ENCODE measurements around the gene PTGFR.

PTGFR gene

DNA sequence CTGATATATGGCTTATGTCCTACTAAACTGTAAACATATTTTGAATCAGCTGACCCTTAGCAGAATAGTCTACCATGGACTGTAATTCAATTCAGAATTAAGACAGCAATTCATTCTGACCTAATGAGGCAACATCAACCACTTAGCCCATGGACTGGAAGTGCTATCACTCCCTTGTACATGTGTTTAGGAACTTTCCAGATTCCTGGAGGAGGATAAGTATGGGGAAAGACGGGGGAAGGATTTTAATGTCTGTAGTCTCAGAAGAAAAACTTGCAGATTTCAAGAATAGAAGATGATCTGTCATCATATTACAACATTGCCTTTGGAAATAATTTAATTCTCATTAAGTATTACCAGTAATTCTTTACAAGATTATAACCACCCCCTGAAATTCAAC is 56.3 kb downstream of the PTGFR start:
- H3K27ac Mint-ChIP-seq = no peak overlapping the region
- H3K36me3 Mint-ChIP-seq = no peaks in the 10 kb centered on the region
- peaks cover 7% of the 10 kb centered on the region for H3K27me3 Mint-ChIP-seq
- no peak overlapping the region for H3K4me3 Mint-ChIP-seq
- no peaks in the 10 kb centered on the region for H3K4me1 Mint-ChIP-seq
- peaks cover 18% of the 10 kb centered on the region for H3K9me3 Mint-ChIP-seq

DNA sequence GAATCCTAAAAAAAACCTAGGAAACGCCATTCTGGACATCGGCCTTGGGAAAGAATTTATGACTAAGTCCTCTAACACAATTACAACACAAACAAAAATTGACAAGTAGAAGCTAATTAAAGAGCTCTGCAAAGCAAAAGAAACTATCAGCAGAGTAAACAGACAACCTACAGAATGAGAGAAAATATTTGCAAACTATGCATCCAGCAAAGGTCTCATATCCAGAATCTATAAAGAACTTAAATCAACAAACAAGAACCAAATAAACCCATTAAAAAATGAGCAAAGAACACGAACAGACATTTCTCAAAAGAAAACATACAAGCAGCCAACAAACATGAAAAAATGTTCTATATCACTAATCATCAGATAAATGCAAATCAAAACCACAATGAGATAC is 58.6 kb downstream of the PTGFR start:
- Mint-ChIP-seq H3K9me3 (peaks cover 10% of the 10 kb centered on the region), H3K4me3 (no peak overlapping the region), H3K4me1 (no peaks in the 10 kb centered on the region), H3K27ac (no peak overlapping the region), H3K27me3 (peaks cover 3% of the 10 kb centered on the region), H3K36me3 (no peaks in the 10 kb centered on the region)

DNA sequence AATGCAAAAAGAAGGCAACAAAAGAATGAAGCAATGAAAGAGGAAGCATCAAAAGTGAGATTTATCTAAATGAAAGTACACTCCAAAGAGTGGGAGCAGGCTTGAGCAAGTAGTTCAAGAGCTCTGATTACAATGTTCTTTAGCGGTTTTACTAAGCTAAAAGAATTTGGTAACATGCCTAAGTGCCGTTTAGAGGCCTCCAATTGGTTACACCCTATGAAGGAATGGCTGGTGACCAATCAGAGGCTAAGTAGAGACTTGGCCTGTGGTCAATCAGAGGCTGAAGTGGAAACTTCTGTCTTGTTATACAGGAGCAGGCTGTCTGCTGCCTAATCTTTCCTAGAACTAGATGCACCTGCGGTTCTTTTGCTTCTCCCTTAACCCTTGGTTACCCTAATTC is 59.1 kb downstream of the PTGFR start:
- Mint-ChIP-seq H3K27me3 (peaks cover 3% of the 10 kb centered on the region), H3K4me1 (no peaks in the 10 kb centered on the region), H3K27ac (no peak overlapping the region), H3K36me3 (no peaks in the 10 kb centered on the region), H3K9me3 (peaks cover 14% of the 10 kb centered on the region), H3K4me3 (no peak overlapping the region)

DNA sequence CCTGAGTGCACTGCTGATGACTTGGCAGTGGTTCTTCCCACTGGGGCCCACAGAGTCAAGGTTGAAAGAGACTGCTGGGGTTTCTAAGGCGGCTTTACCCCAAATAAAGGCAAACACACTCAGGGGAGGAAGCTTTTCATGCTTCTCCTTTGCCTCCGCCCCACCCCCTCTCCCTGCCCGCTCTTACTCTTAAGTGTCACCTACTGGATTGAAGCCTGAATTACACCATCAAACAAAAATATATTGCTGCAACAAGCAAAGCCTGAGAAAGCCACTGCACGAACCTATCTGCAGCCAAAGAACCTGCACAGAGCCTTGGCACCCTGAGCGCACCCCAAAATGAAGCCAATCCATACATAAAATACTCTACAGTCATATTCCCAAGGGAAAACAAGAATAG is 63.1 kb downstream of the PTGFR start:
- Mint-ChIP-seq H3K27me3 (peaks cover 9% of the 10 kb centered on the region), H3K4me1 (no peaks in the 10 kb centered on the region), H3K36me3 (no peaks in the 10 kb centered on the region), H3K9me3 (peaks cover 19% of the 10 kb centered on the region), H3K4me3 (no peak overlapping the region), H3K27ac (no peak overlapping the region)

DNA sequence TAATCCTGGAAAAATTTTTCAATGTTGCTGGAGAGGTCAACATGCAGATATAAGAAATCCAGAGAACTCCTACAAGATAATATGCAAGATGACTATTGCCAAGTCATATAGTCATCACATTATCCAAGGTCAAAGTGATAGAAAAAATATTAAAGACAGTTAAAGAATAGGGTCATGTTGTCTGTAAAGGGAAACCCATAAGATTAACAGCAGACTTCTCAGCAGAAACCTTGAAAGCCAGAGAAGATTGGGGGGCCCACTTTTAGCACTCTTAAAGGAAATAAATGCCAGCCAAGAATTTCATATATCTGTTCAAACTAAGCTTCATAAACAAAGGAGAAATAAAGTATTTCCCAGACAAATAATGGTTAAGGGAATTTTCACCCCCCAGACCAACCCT is 64.1 kb downstream of the PTGFR start:
- no peak overlapping the region for H3K27ac Mint-ChIP-seq
- peaks cover 19% of the 10 kb centered on the region for H3K9me3 Mint-ChIP-seq
- H3K27me3 Mint-ChIP-seq = peaks cover 9% of the 10 kb centered on the region
- no peaks in the 10 kb centered on the region for H3K36me3 Mint-ChIP-seq
- H3K4me3 Mint-ChIP-seq = no peak overlapping the region
- no peaks in the 10 kb centered on the region for H3K4me1 Mint-ChIP-seq

DNA sequence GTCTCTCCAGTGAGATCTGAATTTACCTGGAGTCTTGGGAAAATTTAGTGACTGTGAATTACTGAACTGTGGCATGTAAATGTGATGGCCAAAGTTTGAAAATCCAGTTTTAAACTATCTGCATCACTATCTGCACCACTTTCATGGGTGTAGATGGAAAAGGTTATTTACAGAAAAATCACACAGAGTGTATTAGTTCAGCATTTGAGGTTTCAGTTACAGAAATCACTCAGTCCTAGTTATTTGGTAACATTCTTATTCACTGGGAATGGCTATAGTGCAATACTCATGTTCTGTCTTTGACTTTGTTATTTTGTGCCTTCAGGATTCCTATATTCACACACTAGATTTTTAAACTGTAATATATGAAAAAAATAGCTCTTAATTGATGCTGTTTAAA is 68.9 kb downstream of the PTGFR start:
- Mint-ChIP-seq H3K4me3 (no peak overlapping the region), H3K27ac (no peak overlapping the region), H3K27me3 (peaks cover 7% of the 10 kb centered on the region), H3K9me3 (peaks cover 6% of the 10 kb centered on the region), H3K36me3 (no peaks in the 10 kb centered on the region), H3K4me1 (no peaks in the 10 kb centered on the region)

DNA sequence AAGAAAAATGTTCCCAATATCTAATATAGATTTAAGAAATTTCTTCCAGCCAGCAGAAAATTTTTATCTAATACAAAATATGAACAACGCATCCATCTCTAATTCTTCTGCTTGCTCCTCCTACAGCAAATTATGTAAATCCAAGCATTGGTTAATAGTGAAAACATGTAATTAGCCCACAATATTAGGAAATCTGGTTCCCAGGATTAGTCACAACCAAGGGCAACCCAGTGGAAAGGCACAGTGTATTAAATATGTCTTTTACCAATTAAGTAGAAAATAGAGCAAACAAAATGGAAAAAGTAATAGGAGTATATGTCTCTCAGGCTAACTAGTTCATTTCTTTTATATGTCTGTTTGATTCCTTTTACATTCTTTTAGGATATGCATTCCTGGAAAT is 70.0 kb downstream of the PTGFR start:
- no peaks in the 10 kb centered on the region for H3K9me3 Mint-ChIP-seq
- no peak overlapping the region for H3K4me3 Mint-ChIP-seq
- no peaks in the 10 kb centered on the region for H3K4me1 Mint-ChIP-seq
- peaks cover 4% of the 10 kb centered on the region for H3K27me3 Mint-ChIP-seq
- H3K36me3 Mint-ChIP-seq = no peaks in the 10 kb centered on the region
- H3K27ac Mint-ChIP-seq = no peak overlapping the region

DNA sequence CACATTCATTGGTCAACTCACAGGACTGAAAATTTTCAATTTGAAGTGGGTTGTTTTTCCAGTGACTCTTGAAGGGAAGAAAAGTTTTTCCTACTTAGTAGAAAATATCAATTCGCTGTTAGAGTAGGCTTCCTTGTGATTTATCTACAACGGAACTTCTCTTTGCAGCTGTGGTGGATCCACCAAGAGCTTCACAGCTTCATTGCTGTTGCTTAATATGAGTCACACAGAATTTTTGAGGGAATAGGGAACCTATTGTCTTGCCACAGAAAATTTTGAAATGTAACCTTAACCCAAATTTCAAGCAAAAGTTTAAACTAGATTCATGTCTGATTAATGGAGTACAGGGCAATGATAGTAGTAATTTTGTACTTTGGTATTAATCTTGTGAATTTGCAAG is 71.1 kb downstream of the PTGFR start:
- no peak overlapping the region for H3K27ac Mint-ChIP-seq
- H3K9me3 Mint-ChIP-seq = no peaks in the 10 kb centered on the region
- H3K27me3 Mint-ChIP-seq = peaks cover 3% of the 10 kb centered on the region
- H3K36me3 Mint-ChIP-seq = no peaks in the 10 kb centered on the region
- no peaks in the 10 kb centered on the region for H3K4me1 Mint-ChIP-seq
- no peak overlapping the region for H3K4me3 Mint-ChIP-seq

DNA sequence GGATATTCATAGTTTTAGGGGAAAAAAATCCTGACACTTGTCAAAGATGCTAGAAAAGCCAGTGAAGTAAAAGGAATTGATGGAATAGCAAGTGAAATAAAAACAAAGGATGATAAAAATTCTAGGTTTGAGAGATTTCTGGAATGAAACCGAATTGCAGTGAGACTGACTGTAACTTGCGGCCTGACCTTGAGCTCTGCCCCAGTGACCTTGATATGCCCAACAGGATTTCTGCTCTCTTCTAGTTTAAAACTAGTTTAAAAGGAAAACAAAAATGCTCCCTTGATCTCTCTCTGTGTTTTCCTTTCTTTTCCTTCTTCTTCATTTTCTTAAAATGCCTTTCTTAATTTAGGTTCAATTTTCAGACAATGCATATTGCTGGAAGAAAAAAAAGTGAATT is 74.6 kb downstream of the PTGFR start:
- no peak overlapping the region for H3K27ac Mint-ChIP-seq
- no peak overlapping the region for H3K4me3 Mint-ChIP-seq
- H3K36me3 Mint-ChIP-seq = no peaks in the 10 kb centered on the region
- H3K4me1 Mint-ChIP-seq = no peaks in the 10 kb centered on the region
- H3K27me3 Mint-ChIP-seq = no peaks in the 10 kb centered on the region
- H3K9me3 Mint-ChIP-seq = no peaks in the 10 kb centered on the region

DNA sequence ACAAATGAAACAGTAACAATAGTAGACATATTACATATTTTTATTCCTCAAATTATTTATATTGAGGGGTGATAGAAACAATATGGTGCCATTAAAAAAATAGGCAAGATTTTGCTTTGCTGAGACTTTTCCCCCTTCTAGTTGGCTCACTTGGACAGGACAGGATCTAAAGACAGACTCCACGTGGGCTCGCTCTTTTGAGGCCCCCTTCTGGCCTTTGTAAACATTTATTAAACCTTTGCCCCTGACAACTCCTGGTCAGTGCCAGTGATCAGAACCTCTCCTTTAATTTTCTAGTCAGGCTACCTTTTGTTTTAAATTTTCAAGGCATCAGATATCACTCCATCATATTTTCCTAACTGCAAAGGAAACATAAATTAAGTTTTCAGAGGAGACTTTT is 79.8 kb downstream of the PTGFR start:
- no peak overlapping the region for H3K27ac Mint-ChIP-seq
- no peaks in the 10 kb centered on the region for H3K9me3 Mint-ChIP-seq
- H3K4me1 Mint-ChIP-seq = no peaks in the 10 kb centered on the region
- no peak overlapping the region for H3K4me3 Mint-ChIP-seq
- H3K27me3 Mint-ChIP-seq = no peaks in the 10 kb centered on the region
- no peaks in the 10 kb centered on the region for H3K36me3 Mint-ChIP-seq

DNA sequence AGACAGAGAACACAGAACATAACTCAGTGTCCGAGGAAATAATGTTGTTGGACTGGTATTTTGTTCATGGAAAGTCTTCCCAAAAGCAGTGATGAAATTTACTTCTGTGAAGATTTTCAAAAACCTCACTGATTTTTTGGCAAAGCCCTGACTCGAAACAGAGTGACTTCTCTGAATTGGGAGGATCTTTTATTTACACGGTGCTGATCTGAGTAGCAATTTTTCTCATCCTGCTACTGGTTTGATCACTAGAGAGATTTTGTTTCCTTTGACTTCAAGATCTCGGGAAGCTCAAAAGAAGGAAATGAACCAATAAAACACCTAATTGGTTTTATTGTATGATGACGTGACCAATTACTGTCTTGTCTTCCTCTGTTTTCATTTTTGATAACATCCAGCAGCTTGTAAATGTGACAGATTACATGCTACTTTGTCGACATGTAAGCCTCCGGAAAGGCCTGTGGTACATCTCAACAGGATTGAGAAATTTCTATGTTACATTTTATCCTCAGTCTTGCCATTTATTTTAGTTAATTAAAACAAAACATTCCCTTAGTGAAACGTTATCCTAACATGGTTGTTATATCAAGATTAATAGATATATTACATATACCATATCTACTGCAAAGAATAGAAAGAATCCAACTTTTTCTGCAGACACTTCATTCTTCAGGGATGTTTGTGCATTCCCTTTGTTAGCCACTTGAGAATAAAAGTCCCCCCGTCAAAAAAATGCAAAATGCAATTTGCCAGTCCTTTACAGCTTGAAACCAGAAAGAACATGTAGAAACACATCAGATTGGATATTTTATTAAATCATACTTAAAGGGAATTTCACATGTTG is 86.7 kb downstream of the PTGFR start:
- no peaks in the 10 kb centered on the region for H3K36me3 Mint-ChIP-seq
- no peaks in the 10 kb centered on the region for H3K4me1 Mint-ChIP-seq
- H3K27ac Mint-ChIP-seq = no peak overlapping the region
- H3K4me3 Mint-ChIP-seq = no peak overlapping the region
- H3K9me3 Mint-ChIP-seq = no peaks in the 10 kb centered on the region
- H3K27me3 Mint-ChIP-seq = no peaks in the 10 kb centered on the region

DNA sequence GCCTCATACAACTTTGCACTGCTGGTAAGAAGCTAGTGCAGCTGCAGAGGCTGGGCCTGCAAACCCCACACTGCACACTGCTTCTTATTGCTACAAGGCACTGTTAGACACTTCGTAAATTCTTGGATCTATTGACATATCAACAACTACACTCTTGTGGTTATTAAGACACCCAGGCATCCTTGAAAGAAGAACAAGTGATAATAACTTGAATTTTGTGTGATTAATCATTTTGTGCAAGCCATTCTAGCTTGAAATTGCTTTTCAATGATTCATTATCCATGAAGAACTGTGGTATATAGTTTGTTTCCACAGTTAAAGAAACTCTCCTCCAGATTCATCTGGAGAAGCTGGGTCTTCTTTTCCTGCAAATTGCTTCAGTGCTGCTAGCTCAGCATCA is 95.8 kb downstream of the PTGFR start:
- Mint-ChIP-seq H3K4me1 (no peaks in the 10 kb centered on the region), H3K9me3 (no peaks in the 10 kb centered on the region), H3K4me3 (no peak overlapping the region), H3K36me3 (no peaks in the 10 kb centered on the region), H3K27me3 (peaks cover 3% of the 10 kb centered on the region), H3K27ac (no peak overlapping the region)

DNA sequence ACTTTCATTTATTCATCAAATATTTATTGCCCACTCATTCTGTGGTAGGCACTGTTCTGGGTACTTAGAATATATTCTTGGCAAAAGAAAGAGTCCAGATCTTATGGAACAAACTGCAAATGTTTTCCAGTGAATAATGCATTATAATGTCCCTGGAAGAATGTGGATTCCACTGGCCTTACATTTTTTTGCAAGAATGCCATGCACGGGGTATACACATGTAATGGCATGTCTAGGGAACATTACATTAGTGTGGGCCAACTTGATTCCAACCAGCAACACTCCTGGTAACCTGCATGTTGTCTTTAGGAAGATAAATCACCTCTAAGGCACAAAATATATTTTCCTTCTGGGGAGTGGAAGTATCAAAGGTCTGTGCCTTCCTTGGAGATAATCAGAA is 96.4 kb downstream of the PTGFR start:
- no peak overlapping the region for H3K4me3 Mint-ChIP-seq
- H3K27me3 Mint-ChIP-seq = peaks cover 3% of the 10 kb centered on the region
- H3K36me3 Mint-ChIP-seq = no peaks in the 10 kb centered on the region
- H3K27ac Mint-ChIP-seq = no peak overlapping the region
- no peaks in the 10 kb centered on the region for H3K9me3 Mint-ChIP-seq
- H3K4me1 Mint-ChIP-seq = no peaks in the 10 kb centered on the region
